IMR-90 (cell line): ENCODE results near the gene MYO3B.

ENCODE experiments used
- CEBPB ChIP-seq: IDR thresholded peaks from 2 replicates; pipeline ENCODE4 v1.6.1; 2012; ENCODE audit warnings: low read depth, low read length, improper control_type of control experiment
- CTCF ChIP-seq: conservative IDR thresholded peaks from 2 replicates; pipeline ENCODE4 v1.5.1; 2012; ENCODE audit warnings: mild to moderate bottlenecking, low read depth, low read length, improper control_type of control experiment
- MAZ ChIP-seq: IDR thresholded peaks from 2 replicates; pipeline ENCODE4 v1.6.1; 2012; ENCODE audit warnings: low read depth, mild to moderate bottlenecking, low read length, improper control_type of control experiment, moderate library complexity, borderline replicate concordance
- POLR2A ChIP-seq: IDR thresholded peaks from 2 replicates; pipeline ENCODE4 v1.6.1; 2012; ENCODE audit warnings: mild to moderate bottlenecking, low read depth, low read length
- RAD21 ChIP-seq: IDR thresholded peaks from 2 replicates; pipeline ENCODE4 v1.6.1; 2012; ENCODE audit warnings: low read length, improper control_type of control experiment
- RCOR1 ChIP-seq: IDR thresholded peaks from 2 replicates; pipeline ENCODE4 v1.6.1; 2012; ENCODE audit warnings: mild to moderate bottlenecking, low read length, improper control_type of control experiment; ENCODE audit not compliant: insufficient replicate concordance

- TF ChIP-seq RAD21 (no peak), POLR2A (no peak), CEBPB (no peak), MAZ (no peak), CTCF (no peak), RCOR1 (no peak)
Observed at GRCh38 chr2:170155022-170155722, 22.8 kb upstream of the MYO3B start.
